ENCODE measurements around the gene PACSIN1.

DNA sequence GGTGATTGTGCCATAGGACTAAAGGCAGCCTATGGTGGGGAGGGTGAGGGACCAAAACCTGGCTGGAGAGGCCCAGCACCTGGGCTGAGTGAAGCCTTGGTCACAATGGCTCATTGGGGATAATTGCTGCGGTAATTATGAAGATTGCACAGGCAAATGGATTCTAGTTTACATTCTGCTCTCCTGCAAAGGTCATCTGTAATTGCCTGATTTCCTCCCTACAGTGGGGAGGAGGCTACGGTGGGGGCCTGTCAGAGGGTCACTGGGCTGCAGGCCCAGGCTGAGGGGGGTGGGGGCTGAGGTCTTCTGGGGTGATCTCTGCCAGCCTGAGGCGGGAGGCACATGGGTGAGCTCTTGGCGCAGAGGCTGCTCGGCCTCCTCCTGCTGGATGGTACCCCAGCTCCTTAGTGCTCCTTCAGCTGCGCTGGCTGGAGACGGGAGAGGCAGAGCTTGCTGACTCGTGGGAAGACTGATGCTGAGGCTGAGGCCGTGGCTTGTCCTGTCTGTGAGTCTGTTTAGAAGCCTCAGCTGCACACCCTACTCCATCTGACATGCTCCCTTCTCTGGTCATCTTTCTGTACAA, 30.3 kb downstream of the PACSIN1 start:
- TF ChIP-seq EZH2phosphoT487 (IDR thresholded peaks at IDR 0.05; ENCODE audit: low read length): no peak
- TF ChIP-seq, protein P1, sequence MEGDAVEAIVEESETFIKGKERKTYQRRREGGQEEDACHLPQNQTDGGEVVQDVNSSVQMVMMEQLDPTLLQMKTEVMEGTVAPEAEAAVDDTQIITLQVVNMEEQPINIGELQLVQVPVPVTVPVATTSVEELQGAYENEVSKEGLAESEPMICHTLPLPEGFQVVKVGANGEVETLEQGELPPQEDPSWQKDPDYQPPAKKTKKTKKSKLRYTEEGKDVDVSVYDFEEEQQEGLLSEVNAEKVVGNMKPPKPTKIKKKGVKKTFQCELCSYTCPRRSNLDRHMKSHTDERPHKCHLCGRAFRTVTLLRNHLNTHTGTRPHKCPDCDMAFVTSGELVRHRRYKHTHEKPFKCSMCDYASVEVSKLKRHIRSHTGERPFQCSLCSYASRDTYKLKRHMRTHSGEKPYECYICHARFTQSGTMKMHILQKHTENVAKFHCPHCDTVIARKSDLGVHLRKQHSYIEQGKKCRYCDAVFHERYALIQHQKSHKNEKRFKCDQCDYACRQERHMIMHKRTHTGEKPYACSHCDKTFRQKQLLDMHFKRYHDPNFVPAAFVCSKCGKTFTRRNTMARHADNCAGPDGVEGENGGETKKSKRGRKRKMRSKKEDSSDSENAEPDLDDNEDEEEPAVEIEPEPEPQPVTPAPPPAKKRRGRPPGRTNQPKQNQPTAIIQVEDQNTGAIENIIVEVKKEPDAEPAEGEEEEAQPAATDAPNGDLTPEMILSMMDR (IDR thresholded peaks at IDR 0.05; ENCODE audit: low read length): no peak
- no peak for TF ChIP-seq EZH2 (optimal IDR thresholded peaks at IDR 0.05; ENCODE audit: low read depth, low read length)
